ENCODE results near the gene MAML3.

The MAML3 gene

DNA sequence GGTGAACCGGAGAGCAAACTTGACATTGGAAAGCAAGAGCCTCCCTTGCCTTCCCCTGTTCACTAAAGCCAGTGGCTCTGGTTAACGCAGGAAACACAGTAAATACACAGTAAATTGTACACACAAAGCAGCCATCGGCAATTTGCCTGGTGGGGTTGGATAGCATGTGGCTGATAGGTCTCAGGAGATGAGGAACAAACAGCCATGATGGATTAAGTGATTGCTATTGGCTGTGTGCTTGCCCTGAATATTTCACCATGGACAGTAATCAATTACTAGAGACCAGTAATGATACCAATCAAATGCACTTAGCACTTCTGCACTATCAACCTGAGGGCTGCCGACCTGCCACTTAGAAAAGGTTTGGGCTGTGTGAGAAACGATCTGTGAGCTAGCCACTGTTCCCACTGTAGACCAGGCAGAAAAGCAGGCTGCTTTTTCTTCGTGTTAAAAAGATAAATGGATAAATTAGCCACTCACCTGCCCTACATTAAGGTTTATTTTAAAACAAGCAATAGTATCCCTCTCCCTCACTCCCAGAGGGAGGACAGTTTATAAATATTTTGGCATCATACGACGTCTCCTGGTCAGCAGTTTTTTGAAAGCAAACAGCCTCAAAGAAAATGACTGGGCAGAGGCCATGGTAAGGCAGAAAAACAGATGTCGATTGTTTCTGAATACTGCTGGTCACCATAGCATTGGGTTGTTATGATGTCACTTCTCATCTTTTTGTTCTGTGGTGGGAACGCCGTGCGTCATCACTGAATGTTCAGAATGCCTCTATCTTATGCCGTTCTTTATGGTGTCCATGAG is 167.1 kb downstream of the MAML3 start:
- DNase-seq, result no peak

DNA sequence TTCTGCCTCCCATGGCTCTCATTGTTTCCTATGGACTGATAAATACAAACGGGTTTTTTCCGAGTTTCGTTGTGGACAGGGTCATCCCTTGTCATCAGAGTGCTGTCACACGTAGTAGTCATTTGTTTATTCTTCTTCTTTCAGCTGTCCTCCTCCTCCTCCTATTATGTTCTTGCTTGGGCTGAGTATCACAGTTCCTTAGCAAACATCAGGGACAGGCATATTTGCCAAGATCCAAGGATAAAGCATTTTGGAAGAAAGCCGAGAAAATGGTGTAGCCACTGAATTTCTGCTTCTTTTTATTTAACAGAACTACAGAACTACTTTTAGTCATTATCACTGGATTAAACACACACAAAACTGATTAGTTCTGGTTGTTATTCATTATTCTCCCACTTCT is 167.9 kb downstream of the MAML3 start:
- DNase-seq, result no peak

- DNase-seq, result no peak
Measured at GRCh38 chr4:139985401-139985800, 168.6 kb downstream of the MAML3 start.

- no peak for DNase-seq
Measured at GRCh38 chr4:139984471-139984870, 169.5 kb downstream of the MAML3 start.

GRCh38 chr4:139978692-139979091 is 175.3 kb downstream of the MAML3 start:
- no peak for DNase-seq

GRCh38 chr4:139977838-139978609 is 176.0 kb downstream of the MAML3 start:
- no peak for DNase-seq

DNA sequence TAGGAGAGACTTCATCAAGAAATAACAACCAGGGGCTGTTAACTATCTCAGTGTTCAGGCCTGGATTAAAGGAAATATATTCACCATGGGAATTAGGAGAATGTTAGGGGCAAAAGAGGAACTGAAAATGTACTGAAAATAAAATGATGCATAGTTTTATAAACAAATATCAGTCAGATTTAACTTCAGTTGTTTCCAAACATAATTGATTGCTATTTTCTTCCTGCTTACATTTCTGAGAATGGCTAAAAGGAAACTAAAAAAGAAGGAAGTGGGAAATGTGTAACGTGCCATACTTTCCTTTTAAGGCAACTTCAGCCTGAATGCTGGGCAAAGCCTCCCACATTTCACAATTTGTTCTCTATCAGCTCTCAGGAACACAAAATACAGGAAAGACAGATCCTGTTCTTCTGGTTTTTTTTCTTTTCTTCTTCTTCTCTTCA is 178.1 kb downstream of the MAML3 start:
- no peak for DNase-seq

DNA sequence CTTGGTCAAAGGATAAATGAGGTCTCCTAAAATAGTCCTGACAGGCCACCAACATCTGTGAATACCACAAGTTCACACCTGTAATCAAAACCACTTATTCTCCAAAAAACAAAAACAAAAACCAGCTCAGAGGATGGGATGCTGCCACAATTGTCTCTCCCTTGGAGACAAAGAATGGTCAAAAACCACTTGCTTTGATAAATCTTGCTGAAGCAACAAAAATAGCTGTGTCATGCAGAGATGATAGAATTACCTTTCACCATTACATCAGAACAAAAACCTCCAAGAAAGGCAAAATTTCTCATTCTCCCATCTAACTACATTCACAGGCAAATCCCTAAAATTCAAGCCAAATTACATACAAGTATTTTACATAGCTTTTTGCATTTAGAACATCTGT is 180.4 kb downstream of the MAML3 start:
- DNase-seq, result no peak

DNA sequence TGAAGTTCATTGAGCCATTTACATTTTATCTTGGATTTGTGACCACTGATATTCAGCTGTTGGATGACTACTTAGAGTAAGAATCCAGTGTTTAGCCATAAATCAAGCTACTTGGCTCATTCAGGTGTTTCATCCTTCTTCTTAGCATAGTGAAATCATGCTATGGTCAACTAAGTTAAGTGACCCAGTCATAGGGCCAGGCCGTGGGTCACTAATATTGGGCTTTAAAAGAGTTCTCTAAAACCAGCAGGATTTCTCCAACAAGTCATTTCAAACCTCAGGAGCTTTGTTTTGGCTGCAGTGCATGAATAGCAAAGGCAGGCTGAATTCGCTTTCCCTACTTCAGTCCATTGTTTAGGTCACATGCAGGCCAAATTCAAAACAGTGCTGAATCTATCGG is 181.0 kb downstream of the MAML3 start:
- no peak for DNase-seq

DNA sequence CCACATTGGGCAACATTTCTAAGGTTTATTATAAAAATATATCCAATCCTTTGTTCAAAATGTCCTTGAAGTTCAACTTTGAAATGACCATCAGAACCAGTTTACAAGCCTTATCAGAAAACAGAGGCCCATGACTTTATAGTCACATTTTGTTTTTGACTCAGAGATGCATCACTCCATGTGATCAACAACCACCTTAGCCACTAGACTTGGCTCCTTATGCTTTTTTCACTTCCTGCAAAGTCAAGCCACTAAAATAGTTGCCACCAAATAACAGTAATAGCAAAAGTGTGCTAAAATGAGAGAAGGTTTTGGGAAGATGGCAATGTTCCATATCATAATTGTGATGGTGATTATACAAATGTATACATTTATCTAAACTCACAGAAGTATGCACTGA is 181.7 kb downstream of the MAML3 start:
- DNase-seq, result no peak

DNA sequence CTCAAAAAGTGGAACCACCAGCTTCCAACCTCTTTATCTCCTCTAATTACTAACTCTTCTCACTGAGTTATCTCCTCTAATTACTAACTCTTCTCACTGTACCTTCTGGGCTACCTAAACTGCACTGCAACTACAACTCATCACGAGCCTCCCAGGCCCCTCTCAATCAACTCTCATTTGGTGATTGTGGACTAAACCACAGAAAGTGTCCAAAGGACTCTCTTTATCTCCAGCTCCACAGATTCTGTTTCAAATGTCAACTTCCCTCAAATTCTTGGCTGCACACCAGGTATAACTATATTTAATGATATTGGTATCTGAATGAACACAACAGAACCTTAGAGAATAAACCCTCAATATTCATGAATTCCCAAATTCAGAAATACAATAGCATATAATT is 182.9 kb downstream of the MAML3 start:
- DNase-seq, result no peak

DNA sequence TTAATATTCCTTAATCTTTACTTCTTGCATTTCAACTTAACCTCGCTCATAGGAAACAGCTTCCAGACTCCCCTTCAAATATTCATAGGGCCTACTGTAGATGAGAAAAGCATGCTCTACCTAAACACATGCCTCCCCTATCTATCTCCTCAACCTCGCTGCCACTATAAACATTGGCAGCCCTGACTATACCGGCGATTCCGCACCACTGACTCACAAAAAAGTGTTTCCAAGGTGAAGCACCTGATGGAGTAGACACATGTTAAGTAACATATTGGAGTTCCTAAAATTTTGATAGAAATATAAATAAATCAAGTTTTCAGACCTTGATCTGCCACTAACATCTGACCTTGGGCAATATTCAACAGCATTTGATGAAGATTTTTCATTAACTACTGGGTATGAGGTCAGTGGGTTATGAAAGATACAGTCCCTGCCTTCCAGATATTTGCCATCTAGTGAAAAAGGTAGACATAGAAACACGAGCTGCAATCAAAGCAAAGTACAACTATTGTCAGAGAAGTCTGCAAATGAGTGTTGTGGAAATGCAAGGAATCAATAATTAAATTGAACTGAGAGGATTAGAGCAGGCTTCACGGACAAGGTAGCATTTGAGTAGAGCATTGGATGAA is 184.2 kb downstream of the MAML3 start:
- no peak for DNase-seq

DNA sequence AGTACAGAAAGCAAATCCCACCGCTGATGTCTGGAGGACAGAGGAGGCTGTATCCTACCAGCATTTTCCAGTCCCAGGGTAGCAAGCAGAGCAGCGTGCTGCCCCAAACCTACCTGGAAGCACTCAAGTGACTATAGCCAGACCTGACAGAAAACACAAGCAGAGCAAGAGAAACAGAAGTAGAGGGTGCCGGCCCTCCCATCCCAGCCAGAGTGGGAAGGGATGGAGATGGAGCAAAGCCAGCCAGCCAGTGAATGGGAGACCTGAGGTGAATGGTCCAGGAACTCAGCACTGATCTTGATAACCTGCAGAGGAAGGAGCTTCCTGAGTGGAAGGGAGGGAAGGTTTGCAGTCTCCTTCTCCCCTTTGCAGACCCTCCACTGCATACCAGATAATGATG is 185.2 kb downstream of the MAML3 start:
- no peak for DNase-seq

- no peak for DNase-seq
Measured at GRCh38 chr4:139966383-139966782, 187.6 kb downstream of the MAML3 start.

- DNase-seq, result no peak
Measured at GRCh38 chr4:139965789-139966188, 188.2 kb downstream of the MAML3 start.

- no peak for DNase-seq
Measured at GRCh38 chr4:139963708-139964107, 190.3 kb downstream of the MAML3 start.

GRCh38 chr4:139962130-139962684 is 191.8 kb downstream of the MAML3 start:
- DNase-seq, result no peak

GRCh38 chr4:139961344-139961946 is 192.5 kb downstream of the MAML3 start:
- DNase-seq, result no peak

- DNase-seq, result no peak
Measured at GRCh38 chr4:139959396-139959795, 194.6 kb downstream of the MAML3 start.

DNA sequence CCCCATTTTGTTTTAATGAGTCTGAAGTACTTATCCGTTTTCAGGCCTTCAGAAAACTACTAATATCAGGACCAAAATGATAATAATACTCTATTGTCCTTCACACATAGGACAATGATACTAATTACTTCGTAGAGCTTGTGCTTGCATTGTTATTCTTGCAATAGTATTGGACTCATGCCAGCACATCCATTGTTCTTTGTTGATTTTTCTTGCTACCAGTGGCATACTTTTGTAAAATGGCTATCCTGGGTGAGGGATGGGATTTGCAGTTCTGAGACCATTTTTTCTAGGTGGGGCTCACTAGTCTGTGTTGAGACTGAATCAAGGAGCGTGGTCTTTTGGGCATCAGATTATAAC is 195.3 kb downstream of the MAML3 start:
- DNase-seq, result no peak

DNA sequence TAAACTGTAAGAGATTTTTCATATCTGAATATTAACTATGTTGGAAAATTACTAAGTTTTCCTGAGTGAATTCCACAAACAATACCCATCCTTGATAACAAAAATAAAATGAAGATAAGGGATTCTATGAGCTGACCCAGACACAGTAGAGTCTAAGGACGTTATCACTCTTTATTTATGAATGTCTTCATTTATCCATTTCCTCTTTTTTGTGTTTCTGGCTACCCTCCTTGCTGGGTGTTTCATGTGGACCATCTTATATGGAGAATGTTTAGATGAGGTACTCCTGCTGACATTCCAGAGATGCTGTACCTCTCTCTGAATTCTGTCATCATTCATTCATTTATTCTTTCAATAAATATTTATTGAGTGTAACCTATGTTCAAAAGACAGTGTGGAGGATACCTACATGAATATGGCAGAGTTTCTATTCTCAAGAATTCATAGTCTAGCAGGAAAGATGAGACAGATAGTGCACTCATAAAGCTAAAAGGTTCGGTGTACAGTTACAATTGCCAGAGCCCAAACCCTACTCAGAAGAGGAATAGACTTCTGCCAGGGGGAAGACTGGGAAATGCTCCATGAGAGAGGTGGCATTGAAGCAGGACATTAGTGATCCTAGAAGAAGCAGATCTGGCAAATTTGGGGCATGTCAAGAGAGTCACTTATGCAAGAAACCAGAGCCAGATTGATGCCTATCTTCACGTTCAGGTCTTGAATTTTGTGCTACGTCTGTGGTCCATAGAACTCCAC is 195.8 kb downstream of the MAML3 start:
- DNase-seq, result no peak

- no peak for DNase-seq
Measured at GRCh38 chr4:139957065-139957464, 196.9 kb downstream of the MAML3 start.

Data from effector CD4-positive, alpha-beta T cell (primary cell).